Skeletal muscle tissue (tissue), 4 donors: ENCODE data around the gene CSNK2A1. TPM values are rescaled to one million over a fixed set of nuclear protein-coding genes. Genes with fewer than 3 reads are reported as not detected.

Experiments used
- H3K27ac ChIP-seq: one replicate; pipeline ENCODE4 v1.7.0; 2013; ENCODE audit warnings: mild to moderate bottlenecking, low read depth, low read length, inconsistent platforms
- H3K27me3 ChIP-seq, 3 donors: one replicate each; pipeline ENCODE4 v1.7.0; 2013; ENCODE audit warnings: low read length in 3 of 3; ENCODE audit not compliant: control insufficient read depth in 3 of 3, insufficient read depth in 3 of 3
- H3K36me3 ChIP-seq, 3 donors: one replicate each; pipeline ENCODE4 v1.7.0; 2013; ENCODE audit warnings: low read length in 3 of 3; ENCODE audit not compliant: control insufficient read depth in 3 of 3, insufficient read depth in 3 of 3
- H3K4me1 ChIP-seq, 3 donors: one replicate each; pipeline ENCODE4 v1.7.0; 2013; ENCODE audit warnings: low read length in 3 of 3, mild to moderate bottlenecking in 3 of 3; ENCODE audit not compliant: control insufficient read depth in 3 of 3, insufficient read depth in 3 of 3
- H3K4me3 ChIP-seq, 3 donors: one replicate each; pipeline ENCODE4 v1.7.0; 2013; ENCODE audit warnings: low read length in 3 of 3
- H3K9ac ChIP-seq, 3 donors: one replicate each; pipeline ENCODE4 v1.7.0; 2013; ENCODE audit warnings: low read length in 3 of 3, mild to moderate bottlenecking in 3 of 3, moderate library complexity in 2 of 3, low read depth in 1 of 3
- H3K9me3 ChIP-seq, 3 donors: one replicate each; pipeline ENCODE4 v1.7.0; 2013; ENCODE audit warnings: low read length in 3 of 3; ENCODE audit not compliant: control insufficient read depth in 3 of 3
- total RNA-seq: library from RNA; depleted of rRNA; stranded (reverse); fragments of >200 nt; gene quantifications from one replicate; pipeline ENCODE4 v1.2.3, GENCODE V29; 2014
- donor health status: Osteomylitis.

CSNK2A1 gene
- total RNA-seq, 1 donor from 2014 or later, result 112 TPM

DNA sequence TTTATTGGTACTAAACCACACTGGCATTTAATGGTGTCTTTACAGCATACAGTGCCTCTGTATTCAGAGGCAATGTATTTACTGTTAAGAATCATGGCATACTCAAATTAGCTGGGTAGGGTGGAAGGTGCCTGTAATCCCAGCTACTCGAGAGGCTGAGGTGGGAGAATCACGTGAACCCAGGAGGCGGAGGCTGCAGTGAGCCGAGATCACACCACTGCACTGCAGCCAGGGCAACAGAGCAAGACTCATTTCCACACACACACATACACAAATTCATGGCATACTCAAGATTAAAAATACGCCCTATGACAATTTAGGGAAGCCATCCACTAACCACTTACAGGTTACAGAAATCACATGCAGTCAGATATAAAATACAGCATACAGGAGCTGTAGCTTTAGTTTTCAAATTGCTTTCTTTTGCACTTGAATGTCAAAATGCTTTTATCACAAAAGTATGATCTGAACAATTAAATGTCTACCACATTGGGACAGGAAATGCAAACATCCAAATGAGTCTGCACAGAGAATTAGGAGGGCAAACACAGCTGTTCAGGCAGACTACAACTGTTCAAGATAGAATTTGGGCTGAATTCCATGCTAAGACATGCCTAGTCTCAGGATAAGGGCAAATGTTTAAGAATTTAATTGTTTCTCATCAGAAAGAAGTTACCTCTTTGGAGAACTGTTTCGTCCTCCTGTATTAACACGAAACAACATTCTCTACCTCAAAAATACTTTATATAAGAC is 36.4 kb downstream of the CSNK2A1 start:
- Histone ChIP-seq H3K4me3 (no peak overlapping the region), H3K9me3 (no peaks in the 10 kb centered on the region)

DNA sequence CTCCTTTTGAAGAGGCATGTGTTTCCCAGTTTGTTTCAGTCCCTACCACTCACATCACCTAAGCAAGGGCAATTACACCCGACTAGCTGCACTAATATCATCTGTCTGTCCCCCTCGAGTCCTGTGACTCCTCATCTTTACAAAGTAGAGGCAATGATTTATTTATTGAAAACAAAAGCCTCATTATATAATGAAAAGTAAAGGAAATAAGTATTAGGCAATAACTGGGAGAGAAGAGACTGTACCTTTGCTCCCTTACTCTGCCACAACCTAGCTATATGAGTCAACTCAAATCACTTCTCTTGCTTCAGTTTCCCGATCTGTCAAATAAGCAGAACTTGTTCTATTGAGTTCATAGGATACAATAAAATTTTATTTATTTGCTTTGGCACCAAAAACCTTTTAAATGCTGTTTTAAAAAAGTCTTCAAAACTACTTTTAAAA is 38.9 kb downstream of the CSNK2A1 start:
- H3K36me3 ChIP-seq, result peaks cover 17 to 42% (median 23%) of the 10 kb centered on the region in 3 donors
- no peak overlapping the region for H3K4me3 ChIP-seq
- H3K27me3 ChIP-seq, result no peaks in the 10 kb centered on the region
- no peak overlapping the region for H3K9ac ChIP-seq
- H3K27ac ChIP-seq, result no peak overlapping the region
- no peaks in the 10 kb centered on the region for H3K9me3 ChIP-seq
- H3K4me1 ChIP-seq, result peaks cover 4 to 12% (median 5%) of the 10 kb centered on the region in 3 donors

More for the DNA sequence above, 36.4 kb downstream of the CSNK2A1 start:
- Histone ChIP-seq H3K27ac (no peak overlapping the region), H3K27me3 (no peaks in the 10 kb centered on the region), H3K4me1 (peaks cover 4 to 15% (median 5%) of the 10 kb centered on the region in 3 donors), H3K9ac (no peak overlapping the region), H3K36me3 (peaks cover 15 to 31% (median 20%) of the 10 kb centered on the region in 3 donors)

DNA sequence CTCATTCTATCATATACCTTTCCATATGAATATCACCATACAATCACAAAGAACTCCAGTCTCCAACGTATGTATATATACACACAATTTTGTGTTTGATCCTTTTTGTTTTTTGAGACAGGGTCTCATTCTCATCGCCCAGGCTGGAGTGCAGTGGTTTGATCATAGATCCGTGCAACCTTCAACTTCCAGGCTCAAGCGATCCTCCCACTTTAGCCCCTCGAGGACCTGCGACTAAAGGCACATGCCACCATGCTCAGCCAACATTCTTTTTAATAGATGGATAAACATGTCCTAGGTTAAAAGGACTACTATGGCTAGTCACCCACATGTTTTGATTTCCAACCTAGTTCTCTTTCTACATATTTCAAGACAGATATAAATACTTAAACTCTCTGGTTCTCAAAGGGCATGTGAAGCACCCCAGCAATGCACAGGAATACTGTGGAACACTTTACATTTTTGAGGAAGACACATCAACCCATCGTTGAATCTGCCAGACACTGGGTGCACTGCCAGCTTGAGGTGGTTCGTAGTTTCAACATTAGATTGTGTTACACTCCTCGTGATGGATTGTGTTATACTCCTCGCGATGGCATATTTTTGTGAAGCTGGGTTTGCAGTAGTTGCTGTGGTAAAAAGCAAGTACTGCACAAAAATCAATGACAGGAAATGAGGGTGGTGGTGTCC is 40.4 kb downstream of the CSNK2A1 start:
- no peak overlapping the region for H3K4me3 ChIP-seq
- H3K4me1 ChIP-seq, result peaks cover 0 to 4% (median 0%) of the 10 kb centered on the region in 3 donors
- no peak overlapping the region for H3K27ac ChIP-seq
- no peaks in the 10 kb centered on the region for H3K9me3 ChIP-seq
- peaks cover 27 to 51% (median 33%) of the 10 kb centered on the region in 3 donors for H3K36me3 ChIP-seq
- no peaks in the 10 kb centered on the region for H3K27me3 ChIP-seq
- H3K9ac ChIP-seq, result no peak overlapping the region

DNA sequence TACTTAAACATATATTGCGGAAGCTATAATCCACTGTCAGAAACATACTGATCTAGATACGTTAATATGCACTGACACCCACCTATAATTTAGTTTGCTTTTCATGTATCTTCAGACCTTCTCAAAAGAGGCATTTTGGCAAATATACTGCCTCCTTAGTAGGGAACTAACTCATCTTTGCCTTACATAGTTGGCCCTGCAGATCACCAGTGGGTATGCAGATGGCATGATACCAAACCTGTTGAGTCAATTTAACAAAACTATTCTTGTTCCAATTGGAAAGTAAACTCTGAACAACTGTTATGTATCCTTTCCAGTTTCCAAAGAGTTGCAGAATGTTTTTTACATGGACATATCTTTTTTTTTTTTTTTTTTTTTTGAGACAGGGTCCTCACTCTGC is 45.6 kb downstream of the CSNK2A1 start:
- Histone ChIP-seq H3K9ac (no peak overlapping the region), H3K27ac (no peak overlapping the region), H3K9me3 (no peaks in the 10 kb centered on the region), H3K4me1 (peaks cover 7 to 14% (median 8%) of the 10 kb centered on the region in 3 donors), H3K4me3 (no peak overlapping the region), H3K27me3 (no peaks in the 10 kb centered on the region), H3K36me3 (peaks cover 19 to 42% (median 30%) of the 10 kb centered on the region in 3 donors)

DNA sequence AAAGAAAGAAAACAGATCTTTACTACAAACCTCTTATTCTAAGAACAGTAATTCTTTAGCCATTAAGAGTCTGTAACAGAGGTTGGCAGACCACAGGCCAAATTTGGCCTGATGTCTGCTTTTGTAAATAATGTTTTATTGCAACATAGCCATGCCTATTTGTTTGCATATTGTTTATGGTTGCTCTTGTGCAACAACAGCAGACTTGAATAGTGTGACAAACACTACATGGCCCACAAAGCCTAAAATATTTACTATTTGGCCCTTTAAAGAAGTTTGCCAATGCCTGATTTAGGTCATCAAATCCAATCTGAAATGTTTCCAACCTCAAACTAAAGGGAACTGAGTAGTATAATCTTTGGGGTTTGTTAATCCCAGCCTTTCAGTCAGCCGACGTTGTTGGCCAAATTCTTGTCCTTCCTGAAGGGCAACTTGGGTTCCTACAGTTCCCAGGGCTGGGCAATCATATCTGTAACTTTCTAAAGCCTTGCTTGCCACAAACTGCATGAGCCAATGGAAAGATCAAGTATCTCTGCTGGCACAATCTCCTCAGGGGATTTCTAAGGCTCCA is 47.4 kb downstream of the CSNK2A1 start:
- peaks cover 16 to 38% (median 30%) of the 10 kb centered on the region in 3 donors for H3K36me3 ChIP-seq
- no peaks in the 10 kb centered on the region for H3K9me3 ChIP-seq
- no peak overlapping the region for H3K4me3 ChIP-seq
- H3K4me1 ChIP-seq, result peaks cover 7 to 14% (median 8%) of the 10 kb centered on the region in 3 donors
- H3K9ac ChIP-seq, result peak overlapping the region; percentile 3 to 37 (median 35)
- no peaks in the 10 kb centered on the region for H3K27me3 ChIP-seq
- peak overlapping the region; percentile 65 for H3K27ac ChIP-seq

DNA sequence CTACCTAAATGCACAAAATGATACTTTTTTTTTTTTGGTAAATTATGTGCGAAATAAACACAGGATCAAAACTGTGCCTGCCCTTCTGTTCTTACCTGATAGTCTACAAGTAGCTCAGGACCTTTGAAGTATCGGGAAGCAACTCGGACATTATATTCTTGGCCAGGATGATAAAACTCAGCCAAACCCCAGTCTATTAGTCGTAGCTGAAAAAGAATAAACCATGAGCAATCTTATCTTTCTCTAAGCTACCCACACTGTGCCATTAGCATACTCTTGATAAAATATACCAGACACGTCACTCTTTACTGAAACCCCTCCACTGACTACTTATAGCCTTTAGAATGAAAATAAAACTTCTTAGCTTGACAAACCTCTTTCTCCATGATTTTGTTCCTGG is 51.4 kb downstream of the CSNK2A1 start:
- no peak overlapping the region for H3K27ac ChIP-seq
- no peak overlapping the region for H3K9ac ChIP-seq
- no peak overlapping the region for H3K4me3 ChIP-seq
- H3K27me3 ChIP-seq, result no peaks in the 10 kb centered on the region
- H3K9me3 ChIP-seq, result no peaks in the 10 kb centered on the region
- H3K4me1 ChIP-seq, result peaks cover 7 to 19% (median 8%) of the 10 kb centered on the region in 3 donors
- peaks cover 19 to 42% (median 37%) of the 10 kb centered on the region in 3 donors for H3K36me3 ChIP-seq

DNA sequence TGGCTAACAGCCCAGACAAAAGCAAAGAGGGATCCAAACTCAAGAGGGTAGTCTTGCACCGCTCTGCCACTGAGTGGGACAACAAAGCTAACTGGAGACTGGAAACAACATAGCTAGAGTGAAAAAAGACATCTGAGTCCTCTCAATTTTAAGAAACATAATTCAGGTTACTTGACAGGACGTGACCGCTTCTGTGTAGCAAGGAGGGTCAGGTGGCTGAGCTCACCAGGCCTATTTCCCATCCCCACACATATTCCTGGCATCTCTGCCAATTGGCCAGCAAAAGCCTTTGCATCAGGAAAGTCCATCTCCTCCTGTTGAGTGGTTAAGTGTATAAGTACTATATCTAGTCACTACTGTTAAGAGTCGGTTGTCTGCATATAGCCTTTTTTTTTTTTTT is 55.9 kb downstream of the CSNK2A1 start:
- Histone ChIP-seq H3K4me3 (no peak overlapping the region), H3K36me3 (peaks cover 29 to 54% (median 48%) of the 10 kb centered on the region in 3 donors), H3K27me3 (no peaks in the 10 kb centered on the region), H3K4me1 (peaks cover 4 to 8% (median 4%) of the 10 kb centered on the region in 3 donors), H3K27ac (no peak overlapping the region), H3K9me3 (no peaks in the 10 kb centered on the region), H3K9ac (peak overlapping the region in 1 of 3 donors; percentile 35)

DNA sequence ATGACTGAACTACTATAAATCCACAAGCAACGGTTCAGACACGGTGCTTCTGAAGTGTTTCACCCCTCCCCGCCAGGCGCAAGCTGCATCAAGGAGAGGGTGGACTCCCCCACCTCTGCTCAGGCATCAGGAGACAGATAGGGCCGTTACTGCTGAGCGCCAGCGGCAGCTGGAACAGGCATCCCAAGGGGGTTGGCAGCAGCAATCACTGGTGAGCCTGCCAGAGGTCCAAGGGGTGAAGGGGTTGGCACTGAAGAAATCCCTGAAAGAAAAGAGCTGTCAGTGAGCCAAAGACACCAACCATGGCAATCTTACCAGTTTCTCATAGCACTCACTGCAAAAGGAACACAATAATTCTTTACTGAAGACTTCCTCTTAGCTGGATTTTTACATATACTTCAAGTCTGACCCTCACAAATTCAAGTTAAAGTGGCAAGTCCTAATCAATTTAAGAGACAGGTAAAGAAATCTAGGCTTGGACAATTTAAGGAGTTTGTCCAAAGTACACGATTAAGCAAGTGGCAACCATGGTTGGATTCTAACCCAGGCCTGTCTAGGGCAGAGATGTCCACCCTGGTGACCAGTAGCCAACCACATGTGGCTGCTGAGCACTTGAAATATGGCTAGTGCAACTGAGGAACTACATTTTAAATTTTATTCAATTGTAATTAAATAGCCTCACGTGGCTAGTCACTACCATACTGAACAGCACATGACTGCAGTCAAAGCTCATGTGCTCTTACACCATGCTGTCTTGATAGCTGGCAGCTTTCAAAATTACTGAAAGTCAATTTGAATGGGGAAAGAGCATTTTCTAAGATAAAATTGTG is 59.6 kb downstream of the CSNK2A1 start:
- no peak overlapping the region for H3K27ac ChIP-seq
- H3K9me3 ChIP-seq, result no peaks in the 10 kb centered on the region
- H3K27me3 ChIP-seq, result no peaks in the 10 kb centered on the region
- no peak overlapping the region for H3K9ac ChIP-seq
- no peak overlapping the region for H3K4me3 ChIP-seq
- H3K4me1 ChIP-seq, result peaks cover 4 to 8% (median 4%) of the 10 kb centered on the region in 3 donors
- H3K36me3 ChIP-seq, result peaks cover 29 to 60% (median 45%) of the 10 kb centered on the region in 3 donors

DNA sequence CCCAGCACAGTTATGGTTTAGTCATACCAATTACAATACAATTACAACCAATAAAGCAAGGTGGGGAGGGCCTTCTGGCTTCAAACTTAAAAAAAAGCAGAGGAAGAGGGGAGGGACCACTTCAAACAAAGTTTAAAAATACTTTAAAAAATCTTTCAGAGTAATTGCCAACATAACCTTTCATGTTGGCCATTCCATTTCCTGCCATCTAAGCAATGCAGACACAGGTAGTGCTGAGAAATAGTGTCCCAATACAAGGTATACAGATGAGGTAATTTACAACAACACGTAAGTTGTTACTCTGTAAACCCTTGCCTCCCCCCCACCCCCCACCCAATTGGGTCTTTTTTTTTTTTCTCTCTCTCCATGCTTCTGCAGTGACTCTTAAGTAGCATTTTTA is 62.4 kb downstream of the CSNK2A1 start:
- H3K36me3 ChIP-seq, result peaks cover 11 to 38% (median 19%) of the 10 kb centered on the region in 3 donors
- H3K9ac ChIP-seq, result no peak overlapping the region
- H3K9me3 ChIP-seq, result no peaks in the 10 kb centered on the region
- H3K4me3 ChIP-seq, result no peak overlapping the region
- H3K4me1 ChIP-seq, result peaks cover 0 to 7% (median 4%) of the 10 kb centered on the region in 3 donors
- H3K27me3 ChIP-seq, result no peaks in the 10 kb centered on the region
- no peak overlapping the region for H3K27ac ChIP-seq
